Thymus (tissue), 11 donors: ENCODE measurements around the gene CPNE2. TPM values are rescaled to one million over a fixed set of nuclear protein-coding genes. Genes with fewer than 3 reads are reported as not detected.

Source experiments
- DNase-seq, 9 donors: peaks; one replicate each; pipeline ENCODE4 v3.0.0-alpha.2; 2013; ENCODE audit warnings: low spot score in 9 of 9, low read depth in 6 of 9, missing footprints in 1 of 9
- H3K27ac ChIP-seq, 2 donors: one replicate each; pipeline ENCODE4 v1.5.1; 2013; ENCODE audit warnings: control low read depth in 1 of 2, low read depth in 1 of 2, low read length in 1 of 2, mild to moderate bottlenecking in 1 of 2, moderate library complexity in 1 of 2
- H3K27me3 ChIP-seq, 2 donors: one replicate each; pipeline ENCODE4 v1.5.1; 2013; ENCODE audit warnings: low read length in 1 of 2; ENCODE audit not compliant: control insufficient read depth in 2 of 2, insufficient read depth in 1 of 2
- H3K36me3 ChIP-seq, 2 donors: one replicate each; pipeline ENCODE4 v1.5.1; 2013; ENCODE audit warnings: low read length in 1 of 2, mild to moderate bottlenecking in 1 of 2, moderate library complexity in 1 of 2; ENCODE audit not compliant: control insufficient read depth in 2 of 2, insufficient read depth in 2 of 2
- H3K4me1 ChIP-seq, 2 donors: one replicate each; pipeline ENCODE4 v1.5.1; 2013; ENCODE audit warnings: low read length in 2 of 2; ENCODE audit not compliant: control insufficient read depth in 2 of 2, insufficient read depth in 2 of 2
- H3K4me3 ChIP-seq, 2 donors: one replicate each; pipeline ENCODE4 v1.5.1; 2013; ENCODE audit warnings: low read length in 2 of 2, control low read depth in 1 of 2, mild to moderate bottlenecking in 1 of 2
- H3K9me3 ChIP-seq, 2 donors: one replicate each; pipeline ENCODE4 v1.5.1; 2013; ENCODE audit warnings: low read length in 1 of 2, mild to moderate bottlenecking in 1 of 2; ENCODE audit not compliant: control insufficient read depth in 2 of 2, insufficient read depth in 1 of 2
- WGBS: extraction: QIAGEN DNeasy Blood & Tissue Kit; methylation state at CpG from one replicate; pipeline ENCODE4 v1.1.7; 2013; 5-methylcytosine and 5-hydroxymethylcytosine counted together
- polyA plus RNA-seq: library from polyadenylated mRNA; stranded (reverse); fragments of 200-250 nt; gene quantifications from one replicate; pipeline ENCODE4 v1.2.3, GENCODE V29; 2013
- total RNA-seq: library from RNA; stranded (reverse); fragments of 120-200 nt; gene quantifications from one replicate; pipeline ENCODE4 v1.2.4, GENCODE V29; 2013
- donor health status: healthy.

CPNE2 gene
- total and polyA plus RNA-seq, 2 donors: 6.5 to 27.5 TPM

- Histone ChIP-seq H3K4me3 (no peak overlapping the region), H3K9me3 (no peaks in the 10 kb centered on the region), H3K27me3 (no peaks in the 10 kb centered on the region), H3K27ac (no peak overlapping the region), H3K36me3 (peaks cover 0 to 13% of the 10 kb centered on the region in 2 donors), H3K4me1 (no peaks in the 10 kb centered on the region)
- WGBS: 98% methylated on average over 7 of the region's 7 CpGs
- no peak for DNase-seq
Measured at GRCh38 chr16:57077714-57078113, 14.7 kb upstream of the CPNE2 start.

- Histone ChIP-seq H3K9me3 (no peaks in the 10 kb centered on the region), H3K27me3 (no peaks in the 10 kb centered on the region), H3K27ac (no peak overlapping the region), H3K36me3 (peaks cover 0 to 3% of the 10 kb centered on the region in 2 donors), H3K4me1 (peaks cover 0 to 9% of the 10 kb centered on the region in 2 donors), H3K4me3 (no peak overlapping the region)
- no peak for DNase-seq
Measured at GRCh38 chr16:57081744-57082143, 10.6 kb upstream of the CPNE2 start.

- no peaks in the 10 kb centered on the region for H3K27me3 ChIP-seq
- no peak overlapping the region for H3K4me3 ChIP-seq
- H3K27ac ChIP-seq: no peak overlapping the region
- peaks cover 0 to 9% of the 10 kb centered on the region in 2 donors for H3K4me1 ChIP-seq
- no peak for DNase-seq
- no peaks in the 10 kb centered on the region for H3K9me3 ChIP-seq
- peaks cover 0 to 3% of the 10 kb centered on the region in 2 donors for H3K36me3 ChIP-seq
- 96% methylated on average over 6 of the region's 6 CpGs for WGBS
Measured at GRCh38 chr16:57082664-57083063, 9.7 kb upstream of the CPNE2 start.

GRCh38 chr16:57083485-57084126 is 8.8 kb upstream of the CPNE2 start:
- H3K27me3 ChIP-seq: no peaks in the 10 kb centered on the region
- H3K4me1 ChIP-seq: peaks cover 0 to 9% of the 10 kb centered on the region in 2 donors
- no peak for DNase-seq
- no peak overlapping the region for H3K4me3 ChIP-seq
- H3K9me3 ChIP-seq: no peaks in the 10 kb centered on the region
- no peak overlapping the region for H3K27ac ChIP-seq
- 96% methylated on average over 7 of the region's 7 CpGs for WGBS
- peaks cover 0 to 3% of the 10 kb centered on the region in 2 donors for H3K36me3 ChIP-seq

- no peaks in the 10 kb centered on the region for H3K9me3 ChIP-seq
- H3K4me1 ChIP-seq: peaks cover 0 to 9% of the 10 kb centered on the region in 2 donors
- H3K27me3 ChIP-seq: peaks cover 0 to 2% of the 10 kb centered on the region in 2 donors
- no peak overlapping the region for H3K4me3 ChIP-seq
- peak; percentile 41 to 86 (median 73) for DNase-seq
- 24% methylated on average over 9 of the region's 9 CpGs for whole genome bisulfite sequencing
- no peak overlapping the region for H3K27ac ChIP-seq
- H3K36me3 ChIP-seq: peaks cover 0 to under 1% of the 10 kb centered on the region in 2 donors
Measured at GRCh38 chr16:57084257-57084770, 8.1 kb upstream of the CPNE2 start.

- no peaks in the 10 kb centered on the region for H3K36me3 ChIP-seq
- peaks cover 0 to 8% of the 10 kb centered on the region in 2 donors for H3K27me3 ChIP-seq
- no peak overlapping the region for H3K27ac ChIP-seq
- H3K4me1 ChIP-seq: peaks cover 0 to 9% of the 10 kb centered on the region in 2 donors
- no peak for DNase-seq
- no peak overlapping the region for H3K4me3 ChIP-seq
- H3K9me3 ChIP-seq: no peaks in the 10 kb centered on the region
- WGBS: 87% methylated on average over 7 of the region's 7 CpGs
Measured at GRCh38 chr16:57084996-57085395, 7.4 kb upstream of the CPNE2 start.

GRCh38 chr16:57087003-57087402 is 5.4 kb upstream of the CPNE2 start:
- Histone ChIP-seq H3K4me3 (no peak overlapping the region), H3K4me1 (peaks cover 0 to 18% of the 10 kb centered on the region in 2 donors), H3K36me3 (no peaks in the 10 kb centered on the region), H3K27ac (no peak overlapping the region), H3K27me3 (peaks cover 10 to 28% of the 10 kb centered on the region in 2 donors), H3K9me3 (peaks cover 0 to 8% of the 10 kb centered on the region in 2 donors)
- WGBS: 94% methylated on average over 2 of the region's 2 CpGs
- no peak for DNase-seq

GRCh38 chr16:57089406-57089805 is 3.0 kb upstream of the CPNE2 start:
- no peak overlapping the region for H3K4me3 ChIP-seq
- H3K27ac ChIP-seq: no peak overlapping the region
- peaks cover 32 to 50% of the 10 kb centered on the region in 2 donors for H3K27me3 ChIP-seq
- DNase-seq: no peak
- peaks cover 0 to 20% of the 10 kb centered on the region in 2 donors for H3K4me1 ChIP-seq
- no peaks in the 10 kb centered on the region for H3K36me3 ChIP-seq
- peaks cover 0 to 10% of the 10 kb centered on the region in 2 donors for H3K9me3 ChIP-seq
- 92% methylated on average over 8 of the region's 8 CpGs for WGBS

- DNase-seq: no peak
- peaks cover 32 to 60% of the 10 kb centered on the region in 2 donors for H3K27me3 ChIP-seq
- peaks cover 0 to 10% of the 10 kb centered on the region in 2 donors for H3K9me3 ChIP-seq
- H3K4me1 ChIP-seq: peaks cover 0 to 15% of the 10 kb centered on the region in 2 donors
- H3K36me3 ChIP-seq: no peaks in the 10 kb centered on the region
- WGBS: 39% methylated on average over 24 of the region's 24 CpGs
- peak overlapping the region in 1 of 2 donors; percentile 71 for H3K4me3 ChIP-seq
- no peak overlapping the region for H3K27ac ChIP-seq
Measured at GRCh38 chr16:57091200-57091974, 996 bp upstream of the CPNE2 start.
